ENCODE results near the gene SINHCAF.

DNA sequence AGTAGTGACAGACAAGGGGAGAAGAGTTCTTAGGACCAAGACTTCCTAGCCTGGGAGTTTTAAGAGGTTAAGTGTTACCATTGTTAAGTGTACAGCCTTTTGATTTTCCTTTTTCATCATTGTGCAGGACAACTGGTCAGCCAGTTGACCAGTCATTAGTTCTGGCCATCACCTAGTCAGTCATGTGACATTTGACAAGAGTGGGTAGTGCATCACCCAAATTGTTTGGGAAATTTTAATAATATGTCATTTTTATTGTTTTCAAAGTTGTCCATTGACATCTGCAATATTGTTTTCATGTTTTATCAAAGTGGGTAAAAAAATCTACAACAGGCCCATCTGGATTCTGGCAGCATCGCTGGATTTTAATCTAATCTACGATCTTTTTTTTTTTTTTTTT lies 15.5 kb downstream of the SINHCAF start:
- TF ChIP-seq, protein P1, sequence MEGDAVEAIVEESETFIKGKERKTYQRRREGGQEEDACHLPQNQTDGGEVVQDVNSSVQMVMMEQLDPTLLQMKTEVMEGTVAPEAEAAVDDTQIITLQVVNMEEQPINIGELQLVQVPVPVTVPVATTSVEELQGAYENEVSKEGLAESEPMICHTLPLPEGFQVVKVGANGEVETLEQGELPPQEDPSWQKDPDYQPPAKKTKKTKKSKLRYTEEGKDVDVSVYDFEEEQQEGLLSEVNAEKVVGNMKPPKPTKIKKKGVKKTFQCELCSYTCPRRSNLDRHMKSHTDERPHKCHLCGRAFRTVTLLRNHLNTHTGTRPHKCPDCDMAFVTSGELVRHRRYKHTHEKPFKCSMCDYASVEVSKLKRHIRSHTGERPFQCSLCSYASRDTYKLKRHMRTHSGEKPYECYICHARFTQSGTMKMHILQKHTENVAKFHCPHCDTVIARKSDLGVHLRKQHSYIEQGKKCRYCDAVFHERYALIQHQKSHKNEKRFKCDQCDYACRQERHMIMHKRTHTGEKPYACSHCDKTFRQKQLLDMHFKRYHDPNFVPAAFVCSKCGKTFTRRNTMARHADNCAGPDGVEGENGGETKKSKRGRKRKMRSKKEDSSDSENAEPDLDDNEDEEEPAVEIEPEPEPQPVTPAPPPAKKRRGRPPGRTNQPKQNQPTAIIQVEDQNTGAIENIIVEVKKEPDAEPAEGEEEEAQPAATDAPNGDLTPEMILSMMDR (IDR thresholded peaks at IDR 0.05): no peak
- TF ChIP-seq POLR2AphosphoS5 (IDR thresholded peaks at IDR 0.05): no peak
